Measurements from ENCODE around the gene CCSAP.
A peak's percentile ranks its signal among the peaks of the same experiment; 100 is the strongest.

CCSAP gene

GRCh38 chr1:229374485-229374884 lies 31.6 kb upstream of the CCSAP start:
- H3K27ac Mint-ChIP-seq = no peak overlapping the region
- no peaks in the 10 kb centered on the region for H3K4me1 Mint-ChIP-seq
- no peaks in the 10 kb centered on the region for H3K36me3 Mint-ChIP-seq
- DNase-seq (ENCODE audit: low spot score in 2 of 2) (no peak), ATAC-seq (no peak)
- no peaks in the 10 kb centered on the region for H3K9me3 Mint-ChIP-seq
- H3K4me3 Mint-ChIP-seq = no peak overlapping the region

- Mint-ChIP-seq H3K4me3 (no peak overlapping the region), H3K36me3 (no peaks in the 10 kb centered on the region), H3K9me3 (no peaks in the 10 kb centered on the region), H3K27ac (no peak overlapping the region), H3K4me1 (no peaks in the 10 kb centered on the region)
- DNase-seq (ENCODE audit: low spot score in 2 of 2) = no peak
- no peak for ATAC-seq
These were observed 30.5 kb upstream of the CCSAP start for GRCh38 chr1:229373395-229373794.

DNA sequence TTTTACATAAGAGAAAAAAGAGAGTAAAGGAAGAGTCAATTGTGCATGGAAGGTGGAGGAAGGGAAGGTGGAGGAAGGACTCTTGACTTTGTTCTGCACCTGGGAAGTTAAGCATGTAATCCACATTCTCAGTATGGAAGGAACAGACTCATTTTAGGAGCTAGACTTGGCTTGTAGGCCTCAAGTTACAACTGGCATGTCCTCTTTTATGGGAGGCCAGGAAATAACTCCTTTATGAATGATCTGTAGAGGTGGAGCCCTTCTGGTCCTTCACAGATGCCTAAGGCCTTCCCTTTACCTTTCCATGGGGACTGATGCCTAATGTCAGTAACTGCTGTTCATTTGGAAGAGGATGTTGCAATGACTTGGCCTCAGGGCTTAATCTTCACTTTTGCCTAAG lies 29.4 kb upstream of the CCSAP start:
- H3K27ac Mint-ChIP-seq = no peak overlapping the region
- no peak overlapping the region for H3K4me3 Mint-ChIP-seq
- DNase-seq (ENCODE audit: low spot score in 2 of 2) (no peak), ATAC-seq (no peak)
- no peaks in the 10 kb centered on the region for H3K9me3 Mint-ChIP-seq
- H3K36me3 Mint-ChIP-seq = no peaks in the 10 kb centered on the region
- H3K4me1 Mint-ChIP-seq = no peaks in the 10 kb centered on the region

GRCh38 chr1:229371624-229372023 lies 28.8 kb upstream of the CCSAP start:
- no peak overlapping the region for H3K4me3 Mint-ChIP-seq
- DNase-seq (ENCODE audit: low spot score in 2 of 2) = no peak
- H3K36me3 Mint-ChIP-seq = no peaks in the 10 kb centered on the region
- no peaks in the 10 kb centered on the region for H3K4me1 Mint-ChIP-seq
- no peak overlapping the region for H3K27ac Mint-ChIP-seq
- ATAC-seq = no peak
- H3K9me3 Mint-ChIP-seq = no peaks in the 10 kb centered on the region

GRCh38 chr1:229370601-229371021 lies 27.8 kb upstream of the CCSAP start:
- no peaks in the 10 kb centered on the region for H3K36me3 Mint-ChIP-seq
- DNase-seq (ENCODE audit: low spot score in 2 of 2) (no peak), ATAC-seq (no peak)
- H3K27ac Mint-ChIP-seq = no peak overlapping the region
- H3K4me3 Mint-ChIP-seq = no peak overlapping the region
- H3K9me3 Mint-ChIP-seq = no peaks in the 10 kb centered on the region
- no peaks in the 10 kb centered on the region for H3K4me1 Mint-ChIP-seq

DNA sequence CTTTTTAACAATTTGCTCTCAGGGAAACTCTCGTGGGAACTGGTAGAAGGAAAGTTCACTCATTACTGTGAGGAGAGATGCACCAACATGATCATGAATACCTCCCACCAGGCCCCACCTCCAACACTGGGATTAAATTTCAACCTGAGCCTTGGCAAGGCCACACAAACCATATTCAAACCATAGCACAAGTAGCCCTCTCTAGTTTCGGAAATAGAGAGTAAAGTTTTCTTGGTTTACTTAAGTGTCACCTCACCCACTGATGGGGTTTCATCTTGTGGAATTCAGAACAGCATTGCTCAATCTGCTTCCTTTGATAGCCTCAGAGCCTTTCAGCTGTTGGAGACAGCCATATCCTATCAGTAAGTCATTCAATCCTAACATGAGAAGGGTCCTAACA lies 25.5 kb upstream of the CCSAP start:
- no peaks in the 10 kb centered on the region for H3K4me1 Mint-ChIP-seq
- ATAC-seq (peak; percentile 28), DNase-seq (ENCODE audit: low spot score in 2 of 2) (no peak)
- H3K36me3 Mint-ChIP-seq = no peaks in the 10 kb centered on the region
- no peak overlapping the region for H3K27ac Mint-ChIP-seq
- no peak overlapping the region for H3K4me3 Mint-ChIP-seq
- H3K9me3 Mint-ChIP-seq = no peaks in the 10 kb centered on the region

DNA sequence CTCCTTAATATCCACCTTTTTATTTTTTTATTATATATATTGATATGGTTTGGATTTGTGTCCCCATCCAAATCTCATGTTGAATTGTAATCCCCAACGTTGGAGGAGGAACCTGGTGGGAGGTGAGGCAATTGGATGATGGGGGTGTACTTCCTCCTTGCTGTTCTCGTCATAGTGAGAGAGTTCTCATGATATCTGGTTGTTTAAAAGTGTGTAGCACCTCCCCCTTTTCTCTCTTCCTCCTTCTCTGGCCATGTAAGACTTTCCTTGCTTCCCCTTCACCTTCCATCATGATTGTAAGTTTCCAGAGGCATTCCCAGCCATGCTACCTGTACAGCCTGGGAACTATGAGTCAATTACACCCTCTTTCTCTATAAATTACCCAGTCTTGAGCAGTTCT lies 22.7 kb upstream of the CCSAP start:
- H3K4me1 Mint-ChIP-seq = no peaks in the 10 kb centered on the region
- no peak overlapping the region for H3K4me3 Mint-ChIP-seq
- H3K36me3 Mint-ChIP-seq = no peaks in the 10 kb centered on the region
- ATAC-seq = no peak
- no peak overlapping the region for H3K27ac Mint-ChIP-seq
- H3K9me3 Mint-ChIP-seq = no peaks in the 10 kb centered on the region
- DNase-seq (ENCODE audit: low spot score in 2 of 2) = no peak

DNA sequence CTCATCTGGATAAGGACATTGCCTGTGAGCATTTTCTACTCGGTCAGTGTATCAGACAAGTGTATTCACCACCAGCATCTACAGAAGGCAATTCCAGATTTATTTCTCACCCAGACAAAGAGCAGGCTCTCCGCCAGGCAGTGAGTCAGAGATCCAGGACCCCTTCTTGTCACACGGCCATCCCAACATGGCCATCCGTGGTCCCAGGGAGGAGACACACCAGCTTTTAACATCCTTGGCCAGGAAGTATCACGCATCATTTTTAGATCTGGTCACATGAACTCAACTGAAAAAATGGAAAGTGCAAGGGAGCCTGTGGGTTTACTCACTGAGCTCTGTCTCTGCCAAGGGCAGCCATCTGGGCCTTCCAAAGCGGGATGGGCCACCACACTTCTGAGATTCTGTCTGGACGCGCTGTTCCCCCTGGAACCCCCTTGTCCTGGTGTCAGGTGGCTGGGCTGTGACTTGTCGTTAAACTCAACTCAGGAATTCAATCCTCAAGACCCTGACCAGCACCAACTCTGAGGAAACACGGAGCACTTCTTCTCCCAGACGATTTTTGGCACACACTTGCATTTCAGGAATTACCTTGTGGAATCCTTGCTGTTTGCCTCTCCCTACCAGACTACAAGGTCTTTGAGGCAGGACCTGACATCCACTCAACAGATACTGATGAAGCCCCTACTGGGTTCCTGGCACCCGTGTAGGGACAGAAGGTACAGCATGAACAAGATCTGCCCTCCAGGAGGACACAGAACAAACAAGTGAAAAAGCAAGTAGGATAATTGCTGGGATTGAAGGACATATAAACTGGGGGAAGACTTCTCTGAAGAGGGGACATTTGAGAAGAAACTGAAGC lies 21.6 kb upstream of the CCSAP start:
- Mint-ChIP-seq H3K9me3 (no peaks in the 10 kb centered on the region), H3K4me3 (no peak overlapping the region), H3K27ac (no peak overlapping the region), H3K36me3 (no peaks in the 10 kb centered on the region), H3K4me1 (no peaks in the 10 kb centered on the region)
- no peak for ATAC-seq
- no peak for DNase-seq (ENCODE audit: low spot score in 2 of 2)

GRCh38 chr1:229363723-229364122 lies 20.9 kb upstream of the CCSAP start:
- Mint-ChIP-seq H3K4me1 (no peaks in the 10 kb centered on the region), H3K4me3 (no peak overlapping the region), H3K36me3 (no peaks in the 10 kb centered on the region), H3K27ac (no peak overlapping the region), H3K9me3 (no peaks in the 10 kb centered on the region)
- ATAC-seq (no peak), DNase-seq (ENCODE audit: low spot score in 2 of 2) (no peak)

GRCh38 chr1:229360420-229360819 lies 17.6 kb upstream of the CCSAP start:
- Mint-ChIP-seq H3K9me3 (no peaks in the 10 kb centered on the region), H3K4me1 (no peaks in the 10 kb centered on the region), H3K27ac (no peak overlapping the region), H3K36me3 (no peaks in the 10 kb centered on the region), H3K4me3 (no peak overlapping the region)
- no peak for ATAC-seq
- DNase-seq (ENCODE audit: low spot score in 2 of 2) = no peak

- Mint-ChIP-seq H3K36me3 (no peaks in the 10 kb centered on the region), H3K9me3 (no peaks in the 10 kb centered on the region), H3K27ac (no peak overlapping the region), H3K4me3 (no peak overlapping the region), H3K4me1 (no peaks in the 10 kb centered on the region)
- no peak for ATAC-seq
- no peak for DNase-seq (ENCODE audit: low spot score in 2 of 2)
These were observed 12.8 kb upstream of the CCSAP start for GRCh38 chr1:229355661-229356060.

DNA sequence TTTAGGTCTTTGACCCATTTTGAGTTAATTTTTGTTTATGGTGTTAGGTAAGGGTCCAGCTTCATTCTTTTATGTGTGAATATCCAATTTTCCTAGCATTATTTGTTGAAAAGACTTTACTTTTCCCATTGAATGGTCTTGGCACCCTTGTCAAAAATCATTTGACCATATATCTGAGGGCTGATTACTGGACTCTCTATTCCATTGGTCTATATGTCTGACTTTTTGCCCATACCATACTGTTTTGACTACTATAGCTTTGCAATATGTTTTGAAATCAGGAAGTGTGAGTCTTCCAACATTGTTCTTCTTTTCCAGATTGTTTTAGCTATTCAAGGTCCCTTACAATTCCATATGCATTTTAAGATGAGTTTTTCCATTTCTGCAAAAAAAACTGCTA lies 11.4 kb upstream of the CCSAP start:
- no peaks in the 10 kb centered on the region for H3K9me3 Mint-ChIP-seq
- H3K4me1 Mint-ChIP-seq = no peaks in the 10 kb centered on the region
- H3K4me3 Mint-ChIP-seq = no peak overlapping the region
- no peak for ATAC-seq
- no peak for DNase-seq (ENCODE audit: low spot score in 2 of 2)
- H3K27ac Mint-ChIP-seq = no peak overlapping the region
- no peaks in the 10 kb centered on the region for H3K36me3 Mint-ChIP-seq

- Mint-ChIP-seq H3K9me3 (no peaks in the 10 kb centered on the region), H3K36me3 (no peaks in the 10 kb centered on the region), H3K27ac (no peak overlapping the region), H3K4me3 (no peak overlapping the region), H3K4me1 (no peaks in the 10 kb centered on the region)
- ATAC-seq = no peak
- DNase-seq (ENCODE audit: low spot score in 2 of 2) = no peak
These were observed 10.1 kb upstream of the CCSAP start for GRCh38 chr1:229352975-229353374.

DNA sequence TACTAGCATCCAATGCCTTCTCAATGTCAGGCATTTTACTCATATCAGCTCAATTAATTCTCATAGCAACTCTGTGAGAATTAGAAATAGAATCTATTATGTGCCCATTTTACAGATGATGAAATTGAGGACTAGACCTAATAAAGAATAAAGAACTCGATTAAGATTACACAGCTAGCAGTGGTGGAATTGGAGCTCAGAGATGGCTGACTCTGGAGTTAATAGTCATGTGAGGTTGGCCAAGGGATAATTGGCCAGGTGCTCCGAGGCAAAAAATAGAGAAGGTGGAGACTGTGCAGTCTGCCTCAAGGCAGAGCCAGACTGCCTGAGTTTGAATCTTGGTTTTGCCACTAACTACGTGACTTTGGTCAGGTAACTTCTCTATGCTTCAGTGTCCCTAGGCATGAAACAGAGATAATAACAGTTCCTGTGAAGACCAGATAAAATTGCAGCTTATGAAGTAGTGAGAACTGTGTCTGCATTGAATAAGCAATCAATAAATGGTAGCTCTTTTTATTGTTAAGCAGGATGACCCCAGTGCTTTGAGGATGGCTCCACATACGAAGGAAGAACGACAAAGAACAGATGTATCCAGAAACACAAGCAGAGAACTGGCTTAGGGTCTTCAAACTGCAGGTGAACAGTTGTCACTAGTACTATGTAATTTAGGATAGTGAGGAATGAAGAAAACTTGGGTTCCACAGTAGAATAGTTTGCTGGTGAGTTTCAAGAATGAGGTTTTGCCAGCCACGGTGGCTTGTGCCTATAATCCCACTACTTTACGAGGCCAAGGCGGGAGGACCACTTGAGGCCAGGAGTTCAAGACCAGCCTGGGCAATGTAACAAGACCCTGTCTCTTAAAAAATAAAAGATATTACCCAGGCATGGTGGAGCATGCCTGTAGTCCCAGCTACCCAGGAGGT lies 6.9 kb upstream of the CCSAP start:
- ATAC-seq = no peak
- DNase-seq (ENCODE audit: low spot score in 2 of 2) = no peak
- Mint-ChIP-seq H3K27ac (no peak overlapping the region), H3K36me3 (no peaks in the 10 kb centered on the region), H3K9me3 (peaks cover 3% of the 10 kb centered on the region), H3K4me3 (no peak overlapping the region), H3K4me1 (no peaks in the 10 kb centered on the region)

GRCh38 chr1:229347528-229347927 lies 4.7 kb upstream of the CCSAP start:
- Mint-ChIP-seq H3K36me3 (peaks cover 10% of the 10 kb centered on the region), H3K4me3 (no peak overlapping the region), H3K9me3 (peaks cover 3% of the 10 kb centered on the region), H3K4me1 (peaks cover 8% of the 10 kb centered on the region), H3K27ac (no peak overlapping the region)
- ATAC-seq = no peak
- DNase-seq (ENCODE audit: low spot score in 2 of 2) = no peak

Measured in stimulated activated effector memory CD8-positive, alpha-beta T cell treated with anti-CD3 and anti-CD28 coated beads, Interleukin-12 subunit alpha, Interleukin-12 subunit beta, amount 100 ng/mL, for 72 hours (primary cell).